K562 (cell line): ENCODE data around the gene MKNK2. TPM values are rescaled to one million over a fixed set of nuclear protein-coding genes. Genes with fewer than 3 reads are reported as not detected.

Experiments
- DMBX1 ChIP-seq: fragments of 250-450 bp; sonication (Bioruptor Pico); IDR thresholded peaks from 2 replicates; pipeline ENCODE4 v1.8.0; 2022; ENCODE audit warnings: inconsistent platforms, mild to moderate bottlenecking, moderate library complexity, borderline replicate concordance
- ERF ChIP-seq: fragments of 450-650 bp; formaldehyde crosslinking; IDR thresholded peaks from 2 replicates; pipeline ENCODE4 v1.4.0; 2020; ENCODE audit warnings: mild to moderate bottlenecking, mixed read lengths
- EWSR1 ChIP-seq: fragments of 450-650 bp; IDR thresholded peaks from 2 replicates; pipeline ENCODE4 v1.6.1; 2018; ENCODE audit warnings: borderline replicate concordance, mild to moderate bottlenecking, low read depth, moderate library complexity; ENCODE audit not compliant: partially characterized antibody
- ID3 ChIP-seq, 2 experiments: fragments of 250-450 bp in 1 of 2; fragments of 450-650 bp in 1 of 2; sonication (Bioruptor Pico) in 1 of 2; IDR thresholded peaks; 2 replicates each; pipeline versions ENCODE4 v1.6.1 to v1.8.0; 2016 to 2021; ENCODE audit warnings: mild to moderate bottlenecking in 2 of 2, moderate library complexity in 2 of 2, missing compliant biosample characterization in 1 of 2, missing genetic modification characterization in 1 of 2
- KLF16 ChIP-seq: IDR thresholded peaks from 2 replicates; pipeline ENCODE4 v1.6.1; 2016; ENCODE audit warnings: antibody characterized with exemption
- SMAD4 ChIP-seq: fragments of 250-450 bp; sonication (Bioruptor Pico); conservative IDR thresholded peaks from 2 replicates; pipeline ENCODE4 v1.8.0; 2021; ENCODE audit warnings: inconsistent platforms, mild to moderate bottlenecking, moderate library complexity
- TSHZ1 ChIP-seq: fragments of 250-450 bp; sonication (Bioruptor Pico); IDR thresholded peaks from 2 replicates; pipeline ENCODE4 v1.4.0; 2020; ENCODE audit warnings: mild to moderate bottlenecking, moderate library complexity
- WHSC1 ChIP-seq: IDR thresholded peaks from one replicate; pipeline ENCODE4 v1.6.1; 2012; ENCODE audit warnings: low read length, control low read depth, inconsistent platforms
- ZBTB1 ChIP-seq: sonication (generic); formaldehyde crosslinking; IDR thresholded peaks from 2 replicates; pipeline ENCODE4 v1.8.1; 2023; ENCODE audit warnings: missing genetic modification reagents, low read depth, mild to moderate bottlenecking, borderline replicate concordance
- ZNF311 ChIP-seq: fragments of 250-450 bp; sonication (Bioruptor Pico); IDR thresholded peaks from 2 replicates; pipeline ENCODE4 v1.4.0; 2020; ENCODE audit warnings: mild to moderate bottlenecking, moderate library complexity
- polyA plus RNA-seq, 8 experiments: library from polyadenylated mRNA; depleted of rRNA in 4 of 8; stranded (reverse) in 5 of 8; unstranded in 3 of 8; fragments of >200 nt; fragmentation: Nextera tagmentation in 2 of 8; fragmentation: Illumina TruSeq in 1 of 8; extraction: Ambion mirVana in 2 of 8; extraction: Trizol in 1 of 8; gene quantifications; 2 replicates each; pipeline versions ENCODE4 v1.2.1 to v1.2.3, GENCODE V29; 2011 to 2014; ENCODE audit warnings: inconsistent platforms in 1 of 8, missing spikeins in 1 of 8
- total RNA-seq, 7 experiments: library from RNA; depleted of rRNA in 6 of 7; stranded (reverse); fragments of >200 nt in 6 of 7; fragmentation: Illumina TruSeq in 2 of 7; extraction: Trizol in 2 of 7; gene quantifications; 2 replicates each; pipeline versions ENCODE4 v1.2.1 to v1.2.3, GENCODE V29; 2011 to 2021; ENCODE audit warnings: low replicate concordance in 1 of 7
- TF ChIP-seq, protein P1 (sequence below): sonication (generic); formaldehyde crosslinking; IDR thresholded peaks from 2 replicates; pipeline ENCODE4 v1.8.0; 2022; ENCODE audit warnings: mild to moderate bottlenecking, missing genetic modification reagents, borderline replicate concordance
- TF ChIP-seq, protein P2 (sequence below): fragments of 450-650 bp; IDR thresholded peaks from 2 replicates; pipeline ENCODE4 v1.6.1; 2017; ENCODE audit warnings: antibody characterized with exemption, mild to moderate bottlenecking

The MKNK2 gene
- total and polyA plus RNA-seq, 9 of the 15 experiments (the other 6 are each of a cell fraction or from before 2014, with no cell fraction given): 5.1 to 191 (median 51.9) TPM

- TF ChIP-seq SMAD4 (peak; percentile 54; the same call in 1 of the 2 replicates), KLF16 (no peak), TSHZ1 (CRISPR knock-in tag) (no peak), ZNF311 (CRISPR knock-in tag) (no peak), EWSR1 (no peak), ID3 (CRISPR knock-in tag; IDR thresholded peaks at IDR 0.05) (no peak), ID3 (tag; IDR thresholded peaks at IDR 0.05) (peak; percentile 35), ZBTB1 (CRISPR knock-in tag) (0 out of 2 replicates have a peak, but pooled peaks have one; percentile 44), DMBX1 (CRISPR knock-in tag) (peak; percentile 48; the same call in 1 of the 2 replicates), WHSC1 (peak; percentile 79), ERF (CRISPR knock-in tag) (0 out of 2 replicates have a peak, but pooled peaks have one; percentile 8)
- TF ChIP-seq, protein P1, sequence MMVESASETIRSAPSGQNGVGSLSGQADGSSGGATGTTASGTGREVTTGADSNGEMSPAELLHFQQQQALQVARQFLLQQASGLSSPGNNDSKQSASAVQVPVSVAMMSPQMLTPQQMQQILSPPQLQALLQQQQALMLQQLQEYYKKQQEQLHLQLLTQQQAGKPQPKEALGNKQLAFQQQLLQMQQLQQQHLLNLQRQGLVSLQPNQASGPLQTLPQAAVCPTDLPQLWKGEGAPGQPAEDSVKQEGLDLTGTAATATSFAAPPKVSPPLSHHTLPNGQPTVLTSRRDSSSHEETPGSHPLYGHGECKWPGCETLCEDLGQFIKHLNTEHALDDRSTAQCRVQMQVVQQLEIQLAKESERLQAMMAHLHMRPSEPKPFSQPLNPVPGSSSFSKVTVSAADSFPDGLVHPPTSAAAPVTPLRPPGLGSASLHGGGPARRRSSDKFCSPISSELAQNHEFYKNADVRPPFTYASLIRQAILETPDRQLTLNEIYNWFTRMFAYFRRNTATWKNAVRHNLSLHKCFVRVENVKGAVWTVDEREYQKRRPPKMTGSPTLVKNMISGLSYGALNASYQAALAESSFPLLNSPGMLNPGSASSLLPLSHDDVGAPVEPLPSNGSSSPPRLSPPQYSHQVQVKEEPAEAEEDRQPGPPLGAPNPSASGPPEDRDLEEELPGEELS (CRISPR knock-in tag): 0 out of 2 replicates have a peak, but pooled peaks have one; percentile 15
- TF ChIP-seq, protein P2, sequence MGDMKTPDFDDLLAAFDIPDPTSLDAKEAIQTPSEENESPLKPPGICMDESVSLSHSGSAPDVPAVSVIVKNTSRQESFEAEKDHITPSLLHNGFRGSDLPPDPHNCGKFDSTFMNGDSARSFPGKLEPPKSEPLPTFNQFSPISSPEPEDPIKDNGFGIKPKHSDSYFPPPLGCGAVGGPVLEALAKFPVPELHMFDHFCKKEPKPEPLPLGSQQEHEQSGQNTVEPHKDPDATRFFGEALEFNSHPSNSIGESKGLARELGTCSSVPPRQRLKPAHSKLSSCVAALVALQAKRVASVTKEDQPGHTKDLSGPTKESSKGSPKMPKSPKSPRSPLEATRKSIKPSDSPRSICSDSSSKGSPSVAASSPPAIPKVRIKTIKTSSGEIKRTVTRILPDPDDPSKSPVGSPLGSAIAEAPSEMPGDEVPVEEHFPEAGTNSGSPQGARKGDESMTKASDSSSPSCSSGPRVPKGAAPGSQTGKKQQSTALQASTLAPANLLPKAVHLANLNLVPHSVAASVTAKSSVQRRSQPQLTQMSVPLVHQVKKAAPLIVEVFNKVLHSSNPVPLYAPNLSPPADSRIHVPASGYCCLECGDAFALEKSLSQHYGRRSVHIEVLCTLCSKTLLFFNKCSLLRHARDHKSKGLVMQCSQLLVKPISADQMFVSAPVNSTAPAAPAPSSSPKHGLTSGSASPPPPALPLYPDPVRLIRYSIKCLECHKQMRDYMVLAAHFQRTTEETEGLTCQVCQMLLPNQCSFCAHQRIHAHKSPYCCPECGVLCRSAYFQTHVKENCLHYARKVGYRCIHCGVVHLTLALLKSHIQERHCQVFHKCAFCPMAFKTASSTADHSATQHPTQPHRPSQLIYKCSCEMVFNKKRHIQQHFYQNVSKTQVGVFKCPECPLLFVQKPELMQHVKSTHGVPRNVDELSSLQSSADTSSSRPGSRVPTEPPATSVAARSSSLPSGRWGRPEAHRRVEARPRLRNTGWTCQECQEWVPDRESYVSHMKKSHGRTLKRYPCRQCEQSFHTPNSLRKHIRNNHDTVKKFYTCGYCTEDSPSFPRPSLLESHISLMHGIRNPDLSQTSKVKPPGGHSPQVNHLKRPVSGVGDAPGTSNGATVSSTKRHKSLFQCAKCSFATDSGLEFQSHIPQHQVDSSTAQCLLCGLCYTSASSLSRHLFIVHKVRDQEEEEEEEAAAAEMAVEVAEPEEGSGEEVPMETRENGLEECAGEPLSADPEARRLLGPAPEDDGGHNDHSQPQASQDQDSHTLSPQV: peak; percentile 41
- TF ChIP-seq, all 486 proteins: peak for 17
Observed at GRCh38 chr19:2057484-2058469, 6.7 kb upstream of the MKNK2 start (continued).
